ENCODE measurements around the gene METTL4. TPM values are rescaled to one million over a fixed set of nuclear protein-coding genes. Genes with fewer than 3 reads are reported as not detected.

The METTL4 gene
- polyA plus RNA-seq, 12 donors = 8.9 to 17.6 (median 13.0) TPM; not detected in 1

Other genes starting within 250 kb of the METTL4 start
- 10 to 100 TPM in 8 of 12 donors, 1 to 10 TPM in 3, not detected in 1; 6.5 to 23.0 (median 13.8) TPM for gene NDC80, start 52 bp upstream of the METTL4 start, polyA plus RNA-seq (ENCODE audit: insufficient read length in 12 of 12)
- 10 to 100 TPM in 11 of 12 donors, not detected in 1; 29.0 to 61.4 (median 41.2) TPM for gene SMCHD1, start 84.2 kb upstream of the METTL4 start, polyA plus RNA-seq (ENCODE audit: insufficient read length in 12 of 12)